GM12891 (cell line): Measurements from ENCODE around the gene FKBP8.
A peak's percentile ranks its signal among the peaks of the same experiment; 100 is the strongest.
"Not testable (repeated sequence)": the region's sequence is repeated elsewhere in the genome, so short reads cannot be mapped to it uniquely, and the experiment has no call there.

Experiments
- DNase-seq: peaks from one replicate; pipeline ENCODE4 v3.0.0; 2011; ENCODE audit warnings: low spot score; ENCODE audit not compliant: insufficient read length
- FAIRE-seq: peaks from 2 replicates; lab custom pipeline; 2011; peaks lifted over from hg19 to GRCh38; lab: Jason Lieb, UNC
- PAX5 ChIP-seq: IDR thresholded peaks from 2 replicates; pipeline ENCODE4 v1.6.1; 2011; ENCODE audit warnings: low read length, moderate library complexity, mild to moderate bottlenecking; ENCODE audit not compliant: insufficient read depth, severe bottlenecking
- POLR2A ChIP-seq: IDR thresholded peaks from 2 replicates; pipeline ENCODE4 v1.6.1; 2011; ENCODE audit warnings: low read depth, low read length, control low read depth
- POLR2AphosphoS5 ChIP-seq: IDR thresholded peaks from 2 replicates; pipeline ENCODE4 v1.6.1; 2011; ENCODE audit warnings: low read depth, low read length, control low read depth
- POU2F2 ChIP-seq: IDR thresholded peaks from 2 replicates; pipeline ENCODE4 v1.6.1; 2011; ENCODE audit warnings: low read depth, mild to moderate bottlenecking, control low read depth, low read length, moderate library complexity
- SPI1 ChIP-seq: IDR thresholded peaks from 2 replicates; pipeline ENCODE4 v1.6.1; 2011; ENCODE audit warnings: low read depth, low read length, control low read depth
- TAF1 ChIP-seq: IDR thresholded peaks from 2 replicates; pipeline ENCODE4 v1.6.1; 2011; ENCODE audit warnings: low read depth, low read length, control low read depth

The FKBP8 gene

DNA sequence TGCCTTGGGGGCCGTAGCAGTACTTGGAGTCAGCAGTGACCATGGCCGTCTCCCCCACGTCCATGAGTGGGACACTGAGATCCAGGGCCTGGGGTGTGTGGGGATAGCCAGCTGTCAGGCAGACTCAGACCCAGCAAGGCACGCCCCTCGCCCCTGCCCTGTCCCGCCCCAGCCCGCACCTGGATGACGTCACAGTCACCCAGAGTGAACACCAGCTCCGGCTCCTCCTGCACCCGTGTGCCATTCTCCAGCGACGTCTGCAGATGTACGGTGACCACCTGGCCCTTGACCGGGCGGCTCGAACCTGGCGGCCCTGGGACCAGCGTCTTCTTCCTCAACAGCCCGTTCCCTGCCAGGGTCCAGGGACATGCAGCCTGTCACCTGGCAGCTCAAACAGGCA lies 4.0 kb downstream of the FKBP8 start:
- no peak for TF ChIP-seq POU2F2
- TF ChIP-seq POLR2A, result no peak
- no peak for TF ChIP-seq PAX5
- no peak for TF ChIP-seq POLR2AphosphoS5
- TF ChIP-seq TAF1, result no peak
- TF ChIP-seq SPI1, result no peak
- DNase-seq (no peak), FAIRE-seq (no peak)

DNA sequence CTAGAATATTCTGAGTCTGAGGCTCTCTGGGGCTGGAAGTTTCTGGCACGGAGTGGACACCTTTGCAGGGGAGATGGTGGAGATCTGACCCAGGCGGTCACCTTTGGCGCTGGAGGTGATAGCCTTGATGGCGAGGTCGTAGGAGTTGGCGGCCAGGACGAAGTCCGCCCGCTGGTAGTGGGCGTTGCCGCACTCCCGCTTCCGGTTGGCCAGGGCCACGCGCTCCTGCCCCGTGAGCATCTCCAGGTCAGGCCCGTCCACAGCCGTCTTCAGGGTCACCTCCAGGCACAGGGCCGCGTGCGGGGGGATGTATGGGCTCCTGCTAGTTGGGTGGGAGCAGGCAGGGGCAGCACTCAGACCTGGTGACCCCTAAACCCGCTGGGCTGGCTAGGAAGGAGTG lies 5.3 kb downstream of the FKBP8 start:
- FAIRE-seq (no peak), DNase-seq (no peak)
- TF ChIP-seq POLR2A (no peak), POLR2AphosphoS5 (no peak), SPI1 (no peak), POU2F2 (no peak), TAF1 (no peak), PAX5 (no peak)

DNA sequence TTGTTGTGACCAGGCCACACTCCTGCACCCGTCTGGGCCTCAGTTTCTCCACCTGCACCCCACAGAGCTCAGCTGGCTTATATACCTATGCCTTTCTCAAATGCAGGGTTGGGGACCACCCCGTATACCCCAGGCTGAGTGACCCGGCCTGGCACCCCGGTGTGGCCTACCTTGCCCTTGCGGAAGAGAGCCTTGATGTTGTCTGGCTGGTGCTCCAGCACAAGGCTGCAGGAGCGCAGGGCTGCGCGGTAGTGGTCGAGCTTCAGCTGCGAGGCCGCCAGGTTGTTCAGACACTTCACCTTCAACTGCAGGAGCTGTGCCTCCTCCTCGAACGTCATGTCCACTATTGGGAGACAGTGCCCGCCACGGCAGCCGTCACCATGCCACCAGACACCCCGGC lies 5.9 kb downstream of the FKBP8 start:
- TF ChIP-seq PAX5 (no peak), POLR2A (no peak), SPI1 (no peak)
- FAIRE-seq, result no peak

DNA sequence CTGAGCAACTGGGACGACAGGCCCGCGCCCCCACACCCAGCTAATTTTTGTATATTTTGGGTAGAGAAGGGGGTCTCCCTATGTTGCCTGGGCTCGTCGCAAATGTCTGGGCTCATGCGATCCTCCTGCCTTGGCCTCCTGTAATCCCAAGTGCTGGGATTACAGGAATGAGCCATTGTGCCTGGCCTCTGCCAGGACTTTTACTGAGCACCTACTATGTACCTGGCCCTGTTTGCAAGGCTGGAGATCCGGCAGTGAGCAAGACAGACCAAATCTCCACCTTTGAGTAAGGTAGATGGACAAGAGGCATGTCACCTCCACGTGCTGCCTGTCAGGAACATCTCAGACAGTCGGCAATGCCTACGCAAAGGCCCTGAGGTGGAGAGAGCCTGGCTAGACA lies 6.9 kb downstream of the FKBP8 start:
- DNase-seq (no peak), FAIRE-seq (peak; percentile 28)
- TF ChIP-seq POLR2AphosphoS5 (no peak), PAX5 (no peak), SPI1 (no peak), TAF1 (no peak), POLR2A (no peak), POU2F2 (no peak)

More for the DNA sequence above, 5.9 kb downstream of the FKBP8 start:
- no peak for DNase-seq

DNA sequence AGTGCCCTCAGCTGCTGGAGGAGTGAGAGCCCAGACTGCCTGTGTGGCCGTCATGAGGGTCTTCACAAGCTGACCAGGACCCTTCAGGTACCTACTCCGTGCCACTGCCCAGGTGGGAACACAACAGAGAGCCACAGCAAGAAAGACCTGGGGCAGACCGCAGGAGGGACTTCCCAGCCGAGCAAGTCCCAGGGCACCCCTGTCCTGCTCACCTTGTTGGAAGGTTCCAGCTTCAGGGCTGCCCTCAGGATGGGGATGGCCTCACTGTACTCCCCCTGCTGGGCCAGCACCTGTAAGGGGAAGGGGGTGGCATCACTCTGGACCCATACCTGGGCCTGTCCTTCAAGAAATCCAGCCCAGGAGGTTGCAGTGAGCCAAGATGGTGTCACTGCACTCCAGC lies 10.3 kb downstream of the FKBP8 start:
- FAIRE-seq (no peak), DNase-seq (no peak)
- TF ChIP-seq PAX5 (no peak), SPI1 (no peak), POLR2A (no peak), POU2F2 (no peak), TAF1 (no peak), POLR2AphosphoS5 (no peak)

DNA sequence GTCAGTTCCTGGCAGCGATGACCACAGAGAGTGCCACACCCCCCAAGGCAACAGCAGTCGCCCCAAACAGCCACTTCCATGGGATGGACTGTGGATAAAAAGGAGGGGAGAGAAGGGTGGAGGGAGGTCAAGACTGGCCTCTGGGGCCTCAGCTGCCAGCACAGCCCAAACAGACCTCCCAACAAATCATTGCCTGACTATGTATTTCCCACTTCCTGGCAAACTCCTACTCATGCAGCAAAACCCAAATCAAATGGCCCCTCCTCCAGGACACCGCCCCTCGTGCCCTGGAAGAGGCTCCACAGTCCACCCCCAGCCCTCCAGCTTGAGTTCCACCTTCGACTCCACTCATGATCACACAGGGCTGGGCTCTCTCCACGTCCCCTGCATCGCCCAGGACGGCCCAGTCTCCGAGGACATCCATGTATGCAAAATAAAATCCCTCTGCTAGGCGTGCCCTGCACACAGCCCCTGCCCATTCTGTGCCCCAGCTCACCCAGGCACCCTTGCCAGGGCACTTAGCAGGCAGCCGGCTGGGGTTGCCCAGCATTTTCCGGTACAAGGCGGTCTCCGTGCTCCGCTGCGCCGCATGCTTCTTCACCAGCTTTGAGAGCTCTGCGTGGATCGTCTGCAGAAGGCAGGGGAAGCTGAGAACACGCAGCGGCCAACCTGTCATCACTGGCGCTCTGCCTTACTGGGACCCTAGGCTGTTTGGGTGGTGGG lies 11.0 kb downstream of the FKBP8 start:
- FAIRE-seq, result no peak
- no peak for DNase-seq
- TF ChIP-seq SPI1, result no peak
- no peak for TF ChIP-seq PAX5
- no peak for TF ChIP-seq POLR2AphosphoS5
- TF ChIP-seq POLR2A, result no peak
- TF ChIP-seq TAF1, result no peak
- TF ChIP-seq POU2F2, result no peak

DNA sequence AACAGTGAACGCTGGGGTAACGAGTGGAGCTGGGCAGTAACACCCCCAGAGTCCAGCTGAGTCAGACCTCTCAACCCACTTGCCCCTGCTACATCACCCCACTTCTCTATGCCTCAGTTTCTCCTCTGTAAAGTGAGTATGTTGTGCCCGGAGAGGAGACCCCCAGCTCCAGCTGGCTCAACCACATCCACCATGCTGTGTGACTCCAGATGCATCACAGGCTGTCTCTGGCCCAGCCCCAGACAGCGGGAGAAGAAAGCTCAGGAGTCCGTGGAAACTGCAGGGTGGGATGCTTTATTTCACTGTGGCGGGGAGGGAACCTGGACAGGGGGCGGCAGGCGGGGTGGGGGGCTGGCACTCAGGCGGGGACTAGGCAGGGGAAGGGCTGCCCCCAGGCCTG lies 11.9 kb downstream of the FKBP8 start:
- no peak for TF ChIP-seq POU2F2
- TF ChIP-seq POLR2A, result no peak
- TF ChIP-seq SPI1, result no peak
- TF ChIP-seq TAF1, result no peak
- no peak for TF ChIP-seq PAX5
- TF ChIP-seq POLR2AphosphoS5, result no peak
- DNase-seq (no peak), FAIRE-seq (no peak)

DNA sequence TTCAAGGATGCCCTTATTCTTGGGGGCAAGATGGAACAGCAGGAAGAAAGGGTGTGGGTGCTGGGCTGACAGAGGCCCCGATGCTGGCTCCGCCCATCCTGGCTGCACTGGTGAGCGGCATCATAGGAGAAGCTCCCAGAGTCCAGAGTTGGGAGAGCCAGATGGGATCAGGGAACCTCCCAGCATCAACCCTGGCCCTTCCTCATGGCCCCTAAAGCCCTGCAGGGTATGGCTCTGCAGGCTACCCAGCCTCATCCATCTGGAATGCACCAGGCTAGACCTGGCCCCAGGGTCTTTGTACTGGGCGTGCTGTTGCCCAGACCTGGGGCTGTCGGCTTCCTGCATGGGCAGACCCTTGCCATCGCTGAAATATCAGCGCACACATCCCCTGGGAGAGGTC lies 13.6 kb downstream of the FKBP8 start:
- FAIRE-seq, result no peak

DNA sequence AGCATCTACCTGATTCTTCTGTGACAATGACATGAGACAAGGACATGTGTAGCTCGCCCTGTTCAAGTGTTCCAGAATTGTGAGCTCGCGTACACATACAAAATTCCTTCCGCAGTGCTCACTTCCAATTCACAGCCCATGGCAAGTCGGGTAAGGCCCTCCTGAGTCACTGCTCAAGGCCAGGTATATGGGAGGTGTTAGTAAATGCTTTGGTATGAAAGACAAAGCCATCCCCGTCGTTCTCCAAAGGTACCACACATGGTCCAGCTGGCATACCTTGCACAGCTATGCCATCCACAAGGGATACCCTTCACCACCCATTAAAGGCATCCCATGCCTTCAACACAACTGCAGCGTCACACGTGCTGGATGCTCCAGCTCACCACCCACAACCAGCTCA lies 17.1 kb downstream of the FKBP8 start:
- TF ChIP-seq TAF1 (no peak), SPI1 (no peak), PAX5 (no peak), POLR2A (no peak), POLR2AphosphoS5 (no peak), POU2F2 (no peak)
- FAIRE-seq (no peak), DNase-seq (no peak)

More for the DNA sequence above, 13.6 kb downstream of the FKBP8 start:
- DNase-seq, result no peak
- TF ChIP-seq POU2F2 (no peak), SPI1 (no peak), POLR2A (no peak), TAF1 (no peak), PAX5 (no peak), POLR2AphosphoS5 (no peak)

DNA sequence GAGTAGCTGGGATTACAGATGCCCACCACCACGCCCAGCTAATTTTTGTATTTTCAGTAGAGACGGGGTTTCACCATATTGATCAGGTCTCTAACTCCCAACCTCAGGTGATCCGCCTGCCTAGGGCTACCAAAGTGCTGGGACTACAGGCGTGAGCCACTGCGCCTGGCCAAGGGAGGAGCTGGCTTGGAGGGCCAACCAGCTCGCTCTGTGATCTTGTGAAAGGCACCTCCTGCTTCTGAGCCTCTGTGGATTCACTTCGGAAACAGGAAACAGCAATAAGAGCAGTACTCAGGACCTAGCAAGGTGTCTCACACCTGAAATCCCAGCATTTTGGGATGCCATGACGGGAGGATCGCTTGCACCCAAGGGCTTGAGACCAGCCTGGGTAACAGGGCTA lies 19.5 kb downstream of the FKBP8 start:
- FAIRE-seq (no peak), DNase-seq (no peak)
- TF ChIP-seq POLR2AphosphoS5 (no peak), SPI1 (no peak), TAF1 (no peak), POU2F2 (no peak), PAX5 (no peak), POLR2A (no peak)

DNA sequence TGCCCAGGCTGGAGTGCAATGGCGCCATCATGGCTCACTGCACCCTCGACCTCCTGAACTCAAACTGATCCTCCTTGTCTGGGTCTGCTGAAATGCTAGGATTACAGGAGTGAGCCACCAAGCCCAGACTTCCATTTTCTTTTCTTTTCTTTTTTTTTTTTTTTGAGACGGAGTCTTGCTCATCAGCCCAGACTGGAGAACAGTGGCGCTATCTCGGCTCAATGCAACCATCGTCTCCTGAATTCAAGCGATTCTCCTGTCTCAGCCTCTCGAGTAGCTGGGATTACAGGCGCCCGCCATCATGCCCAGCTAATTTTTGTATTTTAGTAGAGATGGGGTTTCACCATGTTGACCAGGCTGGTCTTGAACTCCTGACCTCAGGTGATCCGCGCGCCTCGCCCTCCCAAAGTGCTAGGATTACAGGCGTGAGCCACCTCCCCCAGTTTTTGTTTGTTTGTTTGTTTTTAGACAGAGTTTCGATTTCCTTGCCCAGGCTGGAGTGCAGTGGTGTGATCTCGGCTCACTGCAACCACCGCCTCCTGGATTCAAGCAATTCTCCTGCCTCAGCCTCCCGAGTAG lies 20.4 kb downstream of the FKBP8 start:
- FAIRE-seq, result not testable (repeated sequence)

More for the DNA sequence above, 20.4 kb downstream of the FKBP8 start:
- not testable (repeated sequence) for DNase-seq
